Stimulated activated CD4-positive, alpha-beta T cell treated with anti-CD3 and anti-CD28 coated beads, Interleukin-4, amount 100 ng/mL, for 48 hours (primary cell): ENCODE results near the gene FLT4.

Experiments used
- DNase-seq, 2 donors: peaks; one replicate each; pipeline ENCODE4 v3.0.0-alpha.2; 2020; ENCODE audit warnings: low read depth in 2 of 2

FLT4 gene

DNA sequence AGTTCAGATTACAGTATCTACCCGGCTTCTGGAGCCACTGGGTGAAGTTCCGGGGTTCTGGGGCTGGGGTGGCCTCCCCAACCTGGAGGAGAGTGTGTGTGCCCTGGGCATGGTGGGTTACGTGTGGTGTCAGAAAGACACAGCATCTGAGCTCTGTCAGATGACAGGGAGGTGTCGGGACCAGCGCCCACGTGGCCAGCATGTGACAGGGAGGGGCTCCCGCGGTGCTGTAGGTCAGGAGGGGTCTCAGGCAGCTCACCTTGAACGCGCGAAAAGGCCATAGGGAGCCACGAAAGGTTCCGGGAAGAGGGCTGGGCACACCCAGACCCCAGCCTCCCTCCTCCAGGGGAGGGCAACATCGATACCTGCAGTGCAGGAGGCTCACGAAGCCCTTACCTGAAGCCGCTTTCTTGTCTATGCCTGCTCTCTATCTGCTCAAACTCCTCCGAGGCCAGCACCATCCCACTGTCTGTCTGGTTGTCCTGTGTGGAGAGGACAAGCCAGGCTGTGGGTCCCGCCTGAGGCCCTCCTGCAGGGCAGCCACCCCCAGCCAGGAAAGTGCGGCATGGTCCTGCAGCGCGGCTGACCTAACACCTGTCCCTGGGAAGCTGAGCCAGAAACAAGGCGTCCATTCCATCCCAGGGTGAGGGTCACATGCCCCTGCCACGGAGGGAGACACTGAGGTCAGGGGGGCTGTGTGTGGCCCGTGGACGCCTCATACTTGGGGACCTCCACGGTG is 40.7 kb downstream of the FLT4 start:
- no peak for DNase-seq

DNA sequence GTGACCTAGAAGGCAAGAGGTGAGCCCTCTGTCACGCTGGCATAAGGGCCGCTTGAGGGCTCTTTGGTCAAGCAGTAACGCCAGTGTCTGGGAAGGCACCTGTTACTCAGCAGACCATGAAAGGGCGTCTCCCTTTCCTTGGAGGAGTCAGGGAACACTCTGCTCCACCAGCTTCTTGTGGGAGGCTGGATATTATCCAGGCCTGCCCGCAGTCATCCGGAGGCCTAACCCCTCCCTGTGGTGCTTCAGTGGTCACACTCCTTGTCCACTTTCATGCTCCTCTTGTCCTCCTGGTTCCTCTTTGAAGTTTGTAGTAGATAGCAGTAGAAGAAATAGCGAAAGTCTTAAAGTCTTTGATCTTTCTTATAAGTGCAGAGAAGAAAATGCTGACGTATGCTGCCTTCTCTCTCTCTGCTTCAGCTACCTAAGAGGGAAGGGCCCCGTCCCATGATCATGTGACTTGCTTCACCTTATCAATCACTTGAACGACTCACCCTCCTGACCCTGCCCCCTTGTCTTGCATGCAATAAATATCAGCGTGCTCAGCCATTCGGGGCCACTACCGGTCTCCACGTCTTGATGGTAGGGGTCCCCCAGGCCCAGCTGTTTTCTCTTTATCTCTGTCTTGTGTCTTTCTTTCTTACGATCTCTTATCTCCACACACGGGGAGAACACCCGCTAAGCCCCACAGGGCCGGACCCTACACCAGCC is 41.4 kb downstream of the FLT4 start:
- no peak for DNase-seq

DNA sequence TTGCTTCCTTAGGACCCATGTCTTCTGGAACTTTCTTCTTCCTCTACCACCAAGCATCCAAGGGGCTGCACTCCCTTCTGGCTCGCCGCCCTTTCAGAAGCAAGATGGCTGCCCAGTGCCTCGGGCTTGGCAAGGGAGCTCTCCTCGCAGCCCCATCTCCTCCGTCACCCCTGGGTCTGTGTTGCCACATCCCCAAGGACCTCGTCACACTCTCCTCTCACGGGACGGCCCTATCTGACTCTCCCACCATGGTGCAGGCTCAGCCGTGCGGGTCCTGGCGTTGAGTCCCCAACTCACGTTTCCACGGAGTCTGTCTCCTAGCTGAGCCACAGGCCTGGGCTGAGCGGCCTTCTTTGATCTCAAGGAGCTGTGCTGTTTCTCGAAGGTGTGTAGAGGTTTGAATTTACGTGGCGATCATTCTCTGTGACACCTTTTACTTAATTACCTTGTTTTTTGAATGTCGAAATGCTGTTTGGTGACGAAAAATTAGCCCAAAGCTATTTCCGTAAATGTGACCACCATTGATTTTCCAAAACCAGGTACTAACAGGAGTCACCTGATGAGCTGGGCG is 43.1 kb downstream of the FLT4 start:
- DNase-seq: no peak

DNA sequence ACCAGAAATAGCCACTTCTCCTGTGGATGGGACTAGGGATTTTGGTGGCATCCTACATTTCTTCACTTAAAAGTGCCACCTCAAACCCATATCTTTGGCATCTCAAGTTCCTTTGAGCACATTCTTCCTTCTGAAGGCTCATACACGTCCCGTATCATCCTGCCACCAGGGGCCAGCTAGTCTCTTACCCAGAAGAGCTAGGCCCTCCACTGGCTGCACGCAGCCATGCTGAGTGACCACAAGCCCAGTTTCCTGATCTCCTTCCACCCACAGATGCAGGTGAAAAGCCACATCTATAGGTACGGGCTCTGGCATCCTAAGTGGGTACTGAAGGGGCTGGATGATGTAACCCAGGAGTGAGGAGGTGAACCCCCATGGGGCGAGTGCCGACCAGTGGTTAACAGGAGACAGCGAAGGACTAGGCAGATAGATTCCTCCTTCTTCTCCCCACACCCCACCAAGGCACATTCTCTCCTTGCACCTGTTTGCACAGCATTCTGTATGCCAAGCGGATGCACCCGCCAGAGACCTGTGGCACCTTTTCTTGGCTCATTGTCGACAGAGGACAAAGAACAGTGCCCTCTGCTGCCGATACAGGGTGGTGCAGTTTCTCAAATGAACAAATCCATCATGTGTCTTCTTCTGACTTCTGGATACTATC is 43.7 kb downstream of the FLT4 start:
- peak; percentile 47 to 68 for DNase-seq

DNA sequence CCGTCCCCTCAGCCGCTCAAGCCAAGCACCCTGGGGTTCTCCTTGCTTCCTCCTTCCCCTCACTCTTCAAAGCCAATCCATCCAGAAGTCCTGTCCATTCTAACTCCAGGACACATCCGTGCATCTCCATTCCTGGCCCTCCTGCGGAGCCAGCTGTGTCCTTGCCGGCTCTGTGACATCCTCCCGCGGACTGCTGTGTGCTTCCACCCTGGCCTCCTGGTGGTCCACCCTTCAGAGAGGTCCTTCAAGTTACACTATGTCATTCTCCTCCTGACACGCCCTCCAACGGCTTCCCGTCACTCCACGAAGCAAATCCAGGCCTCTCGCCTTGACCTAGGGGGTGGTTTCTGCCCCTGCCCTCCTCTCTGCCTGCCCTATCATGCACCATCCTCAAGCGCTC is 45.1 kb downstream of the FLT4 start:
- no peak for DNase-seq

DNA sequence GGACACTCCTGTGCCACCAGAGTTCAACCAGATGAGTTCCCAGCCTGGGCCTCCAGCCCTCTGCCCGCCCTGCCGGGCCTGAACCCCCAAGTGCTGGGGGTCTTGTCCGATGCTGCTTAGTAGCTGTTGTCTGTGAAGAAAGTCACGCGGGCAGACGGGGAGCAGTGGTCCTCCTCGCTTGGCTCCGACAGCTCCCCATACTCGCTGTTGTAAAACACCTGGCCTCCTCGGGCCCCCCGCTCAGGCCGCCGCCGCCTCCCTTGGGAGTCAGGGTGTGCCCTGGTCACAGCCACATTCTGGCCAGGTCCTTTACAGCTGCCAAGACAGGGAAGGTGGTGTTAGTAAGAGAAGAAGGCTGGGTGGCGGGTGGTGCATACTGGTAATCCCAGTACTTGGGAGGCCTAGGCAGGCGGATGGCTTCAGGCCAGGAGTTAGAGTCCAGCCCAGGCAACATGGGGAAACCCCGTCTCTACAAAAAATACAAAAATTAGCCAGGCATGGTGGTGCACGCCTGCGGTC is 46.3 kb downstream of the FLT4 start:
- no peak for DNase-seq

DNA sequence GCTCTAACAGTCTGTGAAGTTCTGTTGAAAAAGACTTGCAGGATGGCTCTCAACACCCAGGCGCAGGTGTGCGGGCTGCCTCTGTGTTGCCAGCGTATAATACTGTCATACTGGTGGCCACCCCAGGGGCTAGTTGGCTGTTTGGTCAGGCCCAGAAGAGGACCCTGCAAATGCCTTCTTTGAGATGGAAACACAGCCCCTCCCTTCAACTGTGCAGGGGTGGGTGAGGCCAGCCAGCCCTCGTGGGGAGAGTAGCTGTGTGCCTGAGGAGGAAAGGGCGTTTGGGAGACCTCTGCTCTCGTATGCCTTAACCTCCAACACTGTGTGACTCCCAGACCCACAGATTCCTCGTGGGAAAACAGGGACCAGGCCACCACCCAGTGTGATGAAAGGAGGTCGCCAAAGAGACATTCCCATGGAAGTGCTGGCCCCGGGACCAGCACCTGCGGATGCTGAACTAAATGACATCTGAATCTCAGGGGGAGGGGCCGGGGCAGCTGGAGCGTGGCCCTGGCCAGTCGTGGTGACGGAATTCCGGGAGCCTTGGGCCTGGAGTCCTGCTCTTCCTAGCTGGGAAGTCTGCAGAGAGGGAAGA is 46.8 kb downstream of the FLT4 start:
- no peak for DNase-seq

DNA sequence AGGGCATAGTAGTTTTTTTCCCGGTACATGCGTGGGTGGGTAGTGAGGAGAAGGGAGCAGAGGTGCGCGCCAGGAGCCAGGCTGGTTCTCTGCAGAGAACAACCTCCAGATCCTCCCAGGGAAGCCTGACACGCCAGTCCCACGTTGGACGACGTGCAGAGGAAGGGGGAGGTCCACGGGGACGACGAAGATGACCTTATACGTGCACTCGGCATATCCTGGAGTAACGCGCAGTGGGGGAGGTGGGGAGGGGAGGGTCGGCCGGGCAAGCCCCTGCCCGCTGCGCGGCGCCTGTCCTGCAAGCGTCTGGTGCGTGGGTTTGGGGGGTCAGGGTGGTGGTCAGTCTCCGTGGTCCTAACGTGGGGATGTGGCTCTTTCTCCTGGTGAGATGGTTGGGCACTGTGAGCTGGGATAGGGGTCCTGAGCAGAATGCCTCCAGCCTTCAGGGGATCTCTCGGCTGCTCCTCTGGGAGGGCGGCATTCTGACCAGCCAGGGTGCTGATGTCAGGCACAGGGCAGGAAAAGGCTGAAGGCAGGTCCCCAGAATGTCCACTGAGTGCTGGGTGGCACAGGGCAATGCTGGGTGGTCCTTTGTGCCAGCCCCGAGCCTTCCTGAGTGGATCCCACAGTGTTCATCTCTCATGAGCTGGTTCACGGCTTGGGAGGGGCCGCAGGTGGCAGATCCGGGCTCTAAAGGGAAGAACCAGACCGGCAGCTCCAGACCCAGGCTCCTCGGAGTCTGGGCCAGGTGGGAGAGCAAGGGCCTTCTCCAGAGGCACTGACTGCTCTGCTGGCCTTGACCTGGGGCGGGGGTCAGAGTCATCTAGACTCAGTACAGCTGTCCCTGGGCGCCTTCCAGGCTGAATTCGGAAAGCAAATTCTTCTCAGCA is 47.6 kb downstream of the FLT4 start:
- DNase-seq: no peak

DNA sequence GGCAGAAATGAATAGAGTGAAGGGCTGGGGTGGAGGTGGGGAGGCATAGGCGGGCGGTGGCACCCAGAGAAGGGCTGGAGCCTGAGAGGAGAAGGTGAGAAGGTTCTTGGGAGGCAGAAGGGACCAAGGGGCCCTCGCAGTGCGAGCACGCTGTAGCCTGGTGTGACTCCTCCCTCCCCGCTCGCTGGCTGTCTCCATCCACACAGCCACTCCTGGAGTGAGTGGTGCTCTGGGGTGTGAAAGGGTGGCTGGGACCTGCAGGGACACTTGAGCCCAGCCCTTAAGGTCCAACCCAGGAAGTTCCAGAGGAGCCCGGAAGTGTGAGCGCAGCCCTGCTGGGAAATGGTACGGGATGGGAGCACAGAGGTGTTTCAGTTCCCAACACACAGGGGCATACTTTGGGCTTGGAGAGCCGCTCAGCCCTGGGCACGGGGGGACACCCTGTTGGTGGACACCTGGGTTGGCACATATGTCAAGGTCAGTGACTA is 48.8 kb downstream of the FLT4 start:
- no peak for DNase-seq

DNA sequence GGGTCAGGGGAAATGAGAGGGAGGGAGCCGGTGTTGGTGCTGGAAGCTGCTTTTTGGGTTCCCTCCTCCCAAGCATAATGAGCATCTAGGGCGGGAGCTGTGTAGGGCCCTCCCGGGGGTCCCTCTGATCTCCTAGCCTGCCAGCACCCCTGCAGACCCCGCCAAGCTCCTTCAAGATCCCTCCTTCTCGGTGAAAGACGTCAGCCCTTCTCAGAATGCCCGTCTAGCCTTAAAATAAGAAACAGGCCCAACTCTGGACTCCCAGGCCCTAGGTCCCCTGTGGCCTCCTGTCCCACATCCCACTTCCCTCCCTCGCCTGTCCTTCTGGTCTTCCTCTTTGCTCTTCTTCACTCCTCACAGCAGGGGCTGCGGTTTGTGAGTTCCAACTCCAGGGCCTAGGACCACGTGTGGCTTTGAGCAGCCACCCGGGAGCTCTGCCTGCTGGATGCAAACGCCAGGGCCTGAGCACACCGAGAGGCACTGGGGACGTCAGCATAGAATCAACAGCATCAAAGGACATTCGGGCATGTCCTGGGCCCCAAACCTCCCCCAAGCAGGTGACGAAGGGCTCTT is 49.3 kb downstream of the FLT4 start:
- DNase-seq: no peak

DNA sequence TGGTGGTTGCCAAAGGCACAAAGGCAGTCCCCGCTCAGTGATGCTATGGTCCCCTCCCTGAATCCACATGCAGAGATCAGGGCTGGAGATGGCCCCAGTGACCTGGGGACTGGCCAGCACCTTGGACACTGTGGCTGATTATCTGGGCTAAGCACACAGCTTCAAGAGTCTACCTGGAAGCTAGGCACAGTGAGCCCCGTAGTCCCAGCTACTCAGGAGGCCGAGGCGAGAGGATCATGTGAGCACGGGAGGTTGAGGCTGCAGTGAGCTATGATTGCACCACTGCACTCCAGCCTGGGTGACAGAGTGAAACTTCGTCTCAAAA is 49.8 kb downstream of the FLT4 start:
- no peak for DNase-seq

DNA sequence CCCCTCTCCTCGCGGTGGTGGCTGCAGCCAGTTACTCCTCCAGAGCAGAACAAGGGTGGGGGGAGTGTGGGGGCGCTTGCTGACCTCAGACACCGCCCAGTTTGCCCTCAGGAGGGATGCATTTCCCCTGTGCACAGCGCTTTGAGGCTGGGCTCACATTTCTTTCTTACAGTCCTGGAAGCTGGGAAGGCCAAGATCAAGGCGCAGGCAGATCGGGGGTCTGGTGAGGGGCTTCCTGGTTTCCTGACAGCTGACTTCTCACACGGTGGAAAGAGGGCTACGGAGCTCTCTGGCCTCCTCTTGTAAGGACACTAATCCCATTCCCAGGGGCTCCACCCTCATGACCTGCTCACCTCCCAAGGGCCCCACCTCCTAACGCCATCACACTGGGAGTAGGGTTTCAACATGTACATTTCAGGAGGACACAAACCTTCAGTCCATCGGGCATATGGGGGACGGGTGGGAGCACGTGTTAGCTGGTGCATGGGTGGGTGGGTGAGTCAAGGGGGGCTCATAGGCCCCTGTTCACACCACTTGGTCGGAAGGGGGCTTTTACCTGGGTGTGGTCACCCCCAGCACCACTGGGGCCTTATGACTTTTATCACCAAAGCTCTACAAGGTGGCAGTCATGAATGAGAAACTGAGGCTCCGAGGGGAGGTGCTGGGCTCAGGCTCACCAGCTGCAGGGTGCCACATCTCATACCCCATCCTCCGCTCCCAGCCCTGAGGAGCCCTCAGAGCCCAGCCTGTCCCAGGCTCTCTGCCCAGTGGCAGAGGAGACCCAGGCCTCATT is 50.4 kb downstream of the FLT4 start:
- no peak for DNase-seq

DNA sequence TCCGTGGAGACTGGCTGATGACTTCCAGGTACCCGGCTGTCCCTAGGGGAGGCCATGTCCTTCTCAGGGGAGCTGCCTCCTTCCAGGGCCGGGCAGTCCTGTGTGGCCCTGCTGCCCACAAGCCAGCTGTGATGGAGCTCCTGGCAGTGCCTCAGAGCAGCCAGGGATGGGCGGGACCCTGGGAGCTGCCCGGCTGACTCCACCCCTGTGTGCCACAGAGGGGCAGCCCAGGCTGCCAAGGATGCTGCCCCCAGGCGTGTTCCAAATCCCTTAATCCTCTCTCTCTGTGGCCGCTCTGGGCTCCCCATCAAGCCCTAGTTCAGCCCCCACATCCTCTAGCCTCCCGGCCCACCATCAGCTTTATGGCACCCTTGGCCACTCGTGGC is 51.1 kb downstream of the FLT4 start:
- DNase-seq: no peak

DNA sequence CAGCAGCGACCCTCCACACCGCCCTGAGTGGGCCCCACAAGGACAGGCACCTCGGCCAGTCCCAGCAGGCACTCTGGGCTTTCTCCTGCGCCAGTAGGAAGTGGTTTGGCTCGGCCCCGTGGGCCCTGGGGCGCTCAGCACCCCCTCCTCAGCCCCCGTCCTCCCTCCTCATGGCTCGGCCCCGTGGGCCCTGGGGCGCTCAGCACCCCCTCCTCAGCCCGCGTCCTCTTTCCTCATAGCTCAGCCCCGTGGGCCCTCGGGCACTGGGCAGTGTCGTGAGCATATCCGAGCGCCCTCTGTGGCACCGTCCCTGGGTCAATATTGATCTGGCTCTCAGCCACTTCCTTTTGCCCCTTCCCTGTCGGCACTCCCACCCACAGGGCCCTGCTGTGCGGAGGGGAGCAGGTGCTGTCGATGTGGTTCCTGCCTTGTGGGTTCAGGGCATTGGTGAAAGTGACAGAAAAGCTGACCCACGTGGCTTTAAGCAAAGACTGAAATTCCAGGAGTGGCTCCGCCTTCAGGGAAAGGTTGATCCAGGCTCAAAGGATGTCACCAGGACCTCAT is 52.6 kb downstream of the FLT4 start:
- no peak for DNase-seq

DNA sequence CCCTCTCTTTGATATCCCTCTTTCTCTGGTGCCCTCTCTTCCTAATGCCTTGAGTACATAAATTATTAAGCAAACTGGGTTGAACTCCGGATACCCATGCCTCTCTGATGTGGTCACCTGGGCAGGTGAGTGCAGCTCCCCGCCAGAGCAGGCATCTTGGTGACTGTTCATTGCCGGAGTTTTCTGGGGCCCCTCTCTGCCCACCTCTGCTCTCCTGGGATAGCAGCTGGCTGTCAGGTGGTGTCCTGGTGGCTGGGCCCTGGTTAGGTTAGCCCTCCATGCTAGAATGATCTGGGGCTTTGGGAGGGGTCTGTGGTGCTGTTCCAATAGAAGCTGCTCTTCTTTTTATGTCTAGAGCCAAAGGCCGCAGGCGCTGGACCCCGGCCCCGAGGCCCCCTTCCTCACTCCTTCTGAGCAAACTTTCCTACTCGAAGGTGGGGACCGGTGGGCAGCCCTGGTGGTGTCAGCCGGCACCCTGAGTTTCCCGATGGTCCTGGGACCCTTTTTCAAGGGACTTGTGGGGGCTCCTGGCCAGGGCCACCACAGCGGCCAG is 53.2 kb downstream of the FLT4 start:
- no peak for DNase-seq

DNA sequence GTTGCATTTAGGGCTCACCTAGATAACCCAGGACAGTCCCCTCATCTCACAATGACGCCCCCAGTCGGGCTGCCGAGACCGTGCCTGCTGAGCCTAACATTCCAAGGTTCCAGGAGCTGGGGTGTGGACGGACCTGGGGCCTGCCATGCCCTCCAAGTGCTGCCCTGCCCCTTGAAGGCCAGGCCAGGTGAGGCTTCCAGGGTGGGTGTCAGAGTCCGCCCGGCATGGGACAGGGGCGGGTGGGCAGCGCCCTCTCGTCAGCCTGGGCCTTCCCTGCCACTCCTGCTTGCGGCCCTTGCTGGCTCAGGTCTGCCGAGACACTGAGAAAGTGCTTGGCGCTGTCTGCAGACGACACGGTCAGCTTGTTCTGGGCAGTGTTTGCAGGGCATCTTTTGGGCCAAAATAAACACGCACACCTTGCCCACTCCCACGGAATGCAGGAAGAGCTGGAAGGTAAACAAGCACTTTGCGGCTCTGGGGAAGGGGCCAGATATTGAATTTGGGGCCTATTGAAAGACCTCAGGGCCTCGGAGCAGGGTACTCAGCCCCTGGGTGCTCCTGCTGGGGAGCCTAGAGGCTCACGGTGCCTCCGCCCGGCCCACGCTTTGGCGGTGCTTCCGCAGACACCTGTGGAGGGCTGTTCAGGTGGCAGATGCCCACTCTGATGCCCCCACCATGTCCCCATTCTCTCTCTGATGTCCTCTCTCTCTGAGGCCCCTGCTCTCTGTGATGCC is 53.9 kb downstream of the FLT4 start:
- DNase-seq: no peak

DNA sequence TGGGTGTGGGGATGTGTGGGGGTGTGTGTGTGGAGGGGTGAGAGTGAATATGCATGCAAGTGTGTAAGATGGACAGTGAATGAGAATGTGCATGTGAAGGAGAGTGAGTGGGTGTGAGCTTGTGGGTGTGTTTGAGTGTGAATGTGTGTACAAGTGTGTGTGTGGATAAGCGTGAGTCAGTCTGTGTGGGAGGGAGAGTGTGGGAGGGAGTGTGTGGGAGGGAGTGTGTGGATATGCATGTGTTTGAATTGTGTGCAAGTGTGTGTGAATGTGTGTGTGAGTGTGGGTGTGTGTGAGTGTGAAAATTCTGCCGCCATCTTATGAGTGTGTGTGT is 54.4 kb downstream of the FLT4 start:
- no peak for DNase-seq

DNA sequence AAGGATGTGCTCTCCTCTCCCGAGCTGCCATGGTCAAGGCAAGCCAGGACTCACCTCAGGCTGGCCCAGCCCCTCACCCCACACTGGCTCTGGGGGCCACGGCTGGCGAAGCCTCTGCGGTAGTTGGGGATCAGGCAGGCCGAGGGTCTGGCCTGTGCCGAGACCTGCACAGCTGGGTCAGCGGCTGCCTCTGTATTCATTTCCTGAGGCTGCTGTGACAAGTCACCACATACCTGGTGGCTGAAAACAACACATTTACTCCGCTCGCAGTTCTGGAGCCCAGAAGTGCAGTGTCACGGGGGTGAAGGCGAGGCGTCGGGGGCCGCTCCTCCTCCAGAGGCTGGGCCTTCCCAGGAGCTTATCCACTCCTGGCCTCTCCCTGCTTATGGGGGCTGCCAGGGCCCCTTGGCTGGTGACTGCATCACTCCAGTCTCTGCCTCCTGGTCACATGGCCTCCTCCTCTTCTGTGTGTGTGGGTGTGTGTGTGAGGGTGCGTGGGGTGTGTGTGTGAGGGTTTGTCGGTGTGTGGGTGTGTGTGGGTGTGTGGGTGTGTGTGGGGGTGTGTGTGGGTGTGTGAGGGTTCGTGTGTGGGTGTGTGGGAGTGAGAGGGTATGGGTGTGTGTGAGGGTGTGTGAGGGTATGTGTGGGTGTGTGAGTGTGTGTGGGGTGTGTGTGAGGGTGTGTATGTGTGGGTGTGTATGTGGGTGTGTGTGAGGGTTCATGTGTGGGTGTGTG is 54.9 kb downstream of the FLT4 start:
- no peak for DNase-seq
